ENCODE results near the gene AADACL4.
A peak's percentile ranks its signal among the peaks of the same experiment; 100 is the strongest.
"Not testable (repeated sequence)": the region's sequence is repeated elsewhere in the genome, so short reads cannot be mapped to it uniquely, and the experiment has no call there.

Gene AADACL4

DNA sequence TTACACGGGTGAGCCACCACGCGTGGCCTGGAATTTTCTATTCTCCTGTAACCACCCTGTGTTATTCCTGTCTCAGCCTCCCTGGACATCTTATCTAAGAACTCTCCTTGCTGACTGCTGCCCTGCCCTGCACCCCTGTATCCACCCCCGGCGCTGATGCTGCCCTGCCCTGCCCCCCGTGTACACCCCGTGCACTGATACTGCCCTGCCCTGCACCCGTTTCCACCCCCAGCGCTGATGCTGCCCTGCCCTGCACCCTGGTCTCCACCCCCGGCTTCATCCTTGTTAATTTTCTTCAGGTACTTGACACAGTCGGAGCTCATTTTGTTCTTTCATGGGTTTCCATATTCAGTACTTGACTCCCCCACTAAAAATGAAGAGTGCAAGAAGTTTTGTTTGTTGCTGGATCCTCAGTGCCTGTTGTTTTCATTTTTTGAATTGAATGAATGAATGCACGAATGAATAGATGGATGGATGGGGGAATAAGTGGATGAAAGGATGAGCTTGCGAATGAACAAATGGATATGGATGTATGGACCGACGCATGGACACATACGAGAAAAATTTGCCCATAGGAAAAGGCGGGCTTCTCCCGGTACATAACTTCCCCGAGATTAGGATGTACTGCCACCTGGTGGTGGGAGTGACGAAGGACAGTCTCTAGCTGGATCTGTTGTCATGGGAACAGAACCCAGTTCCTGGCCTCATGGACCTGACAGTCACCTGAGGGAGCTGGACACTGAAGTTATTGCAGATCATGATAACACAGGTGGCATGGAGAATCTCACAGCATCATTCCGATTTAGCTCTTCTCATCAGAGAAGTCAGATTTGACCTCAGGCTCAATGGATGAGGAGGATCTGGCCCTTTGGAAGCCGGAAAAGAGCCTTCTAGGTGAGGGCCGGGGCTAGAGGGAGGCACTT is 14.9 kb downstream of the AADACL4 start:
- peak; percentile 55 for DNase-seq (ENCODE audit: low read depth)

DNA sequence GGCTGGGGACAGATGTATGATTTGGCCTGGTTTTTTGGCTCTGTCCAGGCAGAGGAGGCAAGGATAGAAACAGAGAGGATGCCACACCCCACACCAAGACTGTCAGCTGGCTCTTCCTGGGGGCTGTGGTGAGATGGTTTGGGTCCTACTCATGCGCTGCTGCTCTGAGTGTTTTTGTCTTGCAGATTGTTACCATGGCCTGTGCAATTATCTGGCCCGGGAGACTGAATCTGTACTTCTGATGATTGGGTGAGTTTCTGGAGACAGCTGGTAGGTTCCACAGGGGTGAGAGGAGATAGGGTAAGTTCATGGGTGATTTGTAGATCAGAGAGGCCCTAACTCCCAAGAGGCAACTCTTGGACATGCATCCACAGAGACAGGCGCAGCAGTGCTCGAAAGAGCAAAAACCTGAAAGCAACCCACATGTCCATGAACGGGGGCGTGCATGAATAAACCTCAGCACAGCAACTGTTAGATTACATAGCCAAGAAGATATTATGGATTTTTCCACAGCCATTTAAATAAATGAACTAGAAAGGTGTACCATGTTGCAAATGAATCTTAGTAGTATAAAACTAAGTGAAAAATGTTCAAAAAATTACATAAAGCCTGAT is 17.8 kb downstream of the AADACL4 start:
- DNase-seq (ENCODE audit: low read depth), result no peak

- DNase-seq (ENCODE audit: low read depth), result no peak
Measured at GRCh38 chr1:12662556-12662955, 18.7 kb downstream of the AADACL4 start.

DNA sequence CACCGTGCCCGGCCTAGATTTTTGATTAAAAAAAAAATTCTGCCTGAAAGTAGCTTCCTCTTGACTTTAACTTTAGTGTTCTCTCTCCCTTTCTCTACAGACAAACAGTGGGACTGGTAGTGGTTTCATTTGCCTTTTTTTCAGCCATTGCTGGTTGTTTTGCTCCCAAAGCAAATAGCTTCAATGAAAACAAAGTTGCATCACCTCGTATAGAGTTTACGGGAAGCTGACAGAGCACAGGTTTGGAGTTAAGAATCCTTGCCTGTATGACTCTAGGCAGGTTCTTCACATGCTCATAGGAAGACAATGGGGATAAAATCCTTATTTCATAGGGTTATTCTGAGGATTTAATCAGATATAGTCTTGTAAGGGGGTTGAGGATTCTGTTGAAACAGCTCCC is 21.6 kb downstream of the AADACL4 start:
- DNase-seq (ENCODE audit: low read depth), result no peak

DNA sequence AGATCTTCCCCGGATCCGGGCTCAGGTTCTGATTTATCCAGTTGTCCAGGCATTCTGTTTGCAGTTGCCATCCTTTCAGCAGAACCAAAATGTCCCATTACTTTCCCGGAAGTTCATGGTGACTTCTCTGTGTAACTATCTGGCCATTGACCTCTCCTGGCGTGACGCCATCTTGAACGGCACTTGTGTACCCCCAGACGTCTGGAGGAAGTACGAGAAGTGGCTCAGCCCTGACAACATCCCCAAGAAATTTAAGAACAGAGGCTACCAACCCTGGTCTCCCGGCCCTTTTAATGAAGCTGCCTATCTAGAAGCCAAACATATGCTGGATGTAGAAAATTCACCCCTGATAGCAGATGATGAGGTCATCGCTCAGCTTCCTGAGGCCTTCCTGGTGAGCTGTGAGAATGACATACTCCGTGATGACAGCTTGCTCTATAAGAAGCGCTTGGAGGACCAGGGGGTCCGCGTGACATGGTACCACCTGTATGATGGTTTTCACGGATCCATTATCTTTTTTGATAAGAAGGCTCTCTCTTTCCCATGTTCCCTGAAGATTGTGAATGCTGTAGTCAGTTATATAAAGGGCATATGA is 22.4 kb downstream of the AADACL4 start:
- no peak for DNase-seq (ENCODE audit: low read depth)

GRCh38 chr1:12669529-12670068 is 25.7 kb downstream of the AADACL4 start:
- no peak for DNase-seq (ENCODE audit: low read depth)

DNA sequence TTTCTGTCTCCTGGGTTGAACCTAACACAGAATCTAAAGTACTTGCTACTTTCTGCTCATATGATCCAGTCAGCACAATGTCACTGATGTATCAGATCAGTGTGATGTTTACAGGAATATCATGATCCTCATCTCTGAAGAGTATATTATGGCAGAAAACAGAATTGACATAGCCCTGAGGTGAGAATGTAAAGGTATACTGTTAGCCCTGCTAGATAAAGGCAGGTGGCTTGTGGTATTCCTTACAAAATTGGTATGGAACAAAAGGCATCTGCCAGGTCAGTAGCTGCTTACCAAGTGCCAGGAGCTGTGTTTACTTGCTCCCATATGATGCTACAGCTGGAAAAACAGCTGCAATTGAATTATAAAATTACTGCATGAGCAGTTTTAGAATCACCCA is 30.5 kb downstream of the AADACL4 start:
- DNase-seq (ENCODE audit: low read depth), result no peak

GRCh38 chr1:12676122-12676521 is 32.2 kb downstream of the AADACL4 start:
- not testable (repeated sequence) for DNase-seq (ENCODE audit: low read depth)

DNA sequence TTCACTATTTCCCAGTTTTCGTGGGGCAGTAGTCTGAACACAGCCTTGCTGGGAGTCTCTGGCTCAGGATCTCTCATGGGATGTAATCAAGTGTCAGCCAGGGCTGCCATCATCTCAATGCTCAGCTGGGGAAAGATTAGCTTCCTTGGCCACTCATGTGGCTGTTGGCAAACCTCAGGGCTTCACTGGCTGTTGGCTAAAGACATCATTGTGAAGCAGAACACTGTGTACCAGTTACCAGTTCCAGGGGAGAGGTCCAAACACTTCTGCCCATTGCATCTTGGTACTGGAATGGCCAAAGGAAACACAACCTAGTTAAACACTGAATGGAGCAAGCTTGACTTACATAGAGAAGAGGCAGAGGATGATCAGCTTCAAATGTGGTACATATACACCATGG is 33.7 kb downstream of the AADACL4 start:
- no peak for DNase-seq (ENCODE audit: low read depth)

DNA sequence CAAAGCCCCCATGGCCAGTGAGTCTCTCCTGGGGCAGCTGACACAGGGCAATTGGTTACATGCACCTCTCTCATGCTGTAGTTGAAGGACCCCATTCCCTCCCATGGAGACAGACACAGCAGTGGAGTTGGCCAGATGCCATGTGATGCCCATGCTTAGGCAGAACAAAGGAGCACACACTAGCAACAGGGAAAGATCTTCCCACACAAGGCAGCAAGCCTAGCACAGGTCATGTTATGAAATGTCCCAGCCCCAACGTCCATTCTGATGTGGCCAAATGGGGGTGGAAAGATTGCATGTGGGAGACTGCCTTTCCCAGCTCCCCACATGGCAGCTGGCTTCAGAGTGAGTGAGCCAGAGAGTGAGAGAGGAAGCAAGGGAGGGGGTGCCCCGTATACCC is 34.5 kb downstream of the AADACL4 start:
- DNase-seq (ENCODE audit: low read depth), result no peak

DNA sequence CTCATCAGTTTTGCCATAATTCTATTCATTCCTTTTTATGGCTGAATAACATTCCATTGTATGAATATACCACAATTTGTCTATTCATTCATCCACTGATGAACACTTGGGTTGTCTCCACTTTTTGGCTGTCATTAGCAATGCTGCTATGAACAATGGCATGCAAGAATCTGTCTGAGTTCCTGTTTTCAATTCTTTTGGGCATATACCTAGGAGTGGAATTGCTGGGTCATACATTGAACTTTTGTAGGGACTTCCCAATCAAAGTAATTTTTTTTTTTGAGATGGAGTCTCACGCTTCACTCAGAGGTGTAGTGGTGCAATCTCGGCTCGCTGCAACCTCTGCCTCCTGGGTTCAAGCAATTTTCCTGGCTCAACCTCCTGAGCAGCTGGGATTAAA is 34.9 kb downstream of the AADACL4 start:
- DNase-seq (ENCODE audit: low read depth), result no peak

DNA sequence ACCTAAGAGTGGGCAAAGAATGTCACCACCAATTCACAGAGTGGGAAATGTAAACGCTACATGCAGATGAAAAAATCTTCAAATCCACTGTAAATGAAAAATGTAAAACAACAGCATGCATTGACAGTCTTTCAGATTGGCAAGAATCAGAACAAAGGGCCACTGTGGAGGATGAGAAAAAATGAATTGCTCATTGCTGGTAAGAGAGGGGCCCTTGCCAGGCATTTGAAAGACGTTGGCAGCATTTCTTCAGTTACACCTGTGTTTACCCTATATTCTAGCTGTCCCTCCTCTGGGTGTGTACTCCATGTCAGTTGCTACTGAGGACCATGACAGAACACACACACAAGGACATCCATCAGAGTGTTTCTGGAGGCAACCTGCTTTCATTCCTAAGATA is 46.3 kb downstream of the AADACL4 start:
- no peak for DNase-seq (ENCODE audit: low read depth)

DNA sequence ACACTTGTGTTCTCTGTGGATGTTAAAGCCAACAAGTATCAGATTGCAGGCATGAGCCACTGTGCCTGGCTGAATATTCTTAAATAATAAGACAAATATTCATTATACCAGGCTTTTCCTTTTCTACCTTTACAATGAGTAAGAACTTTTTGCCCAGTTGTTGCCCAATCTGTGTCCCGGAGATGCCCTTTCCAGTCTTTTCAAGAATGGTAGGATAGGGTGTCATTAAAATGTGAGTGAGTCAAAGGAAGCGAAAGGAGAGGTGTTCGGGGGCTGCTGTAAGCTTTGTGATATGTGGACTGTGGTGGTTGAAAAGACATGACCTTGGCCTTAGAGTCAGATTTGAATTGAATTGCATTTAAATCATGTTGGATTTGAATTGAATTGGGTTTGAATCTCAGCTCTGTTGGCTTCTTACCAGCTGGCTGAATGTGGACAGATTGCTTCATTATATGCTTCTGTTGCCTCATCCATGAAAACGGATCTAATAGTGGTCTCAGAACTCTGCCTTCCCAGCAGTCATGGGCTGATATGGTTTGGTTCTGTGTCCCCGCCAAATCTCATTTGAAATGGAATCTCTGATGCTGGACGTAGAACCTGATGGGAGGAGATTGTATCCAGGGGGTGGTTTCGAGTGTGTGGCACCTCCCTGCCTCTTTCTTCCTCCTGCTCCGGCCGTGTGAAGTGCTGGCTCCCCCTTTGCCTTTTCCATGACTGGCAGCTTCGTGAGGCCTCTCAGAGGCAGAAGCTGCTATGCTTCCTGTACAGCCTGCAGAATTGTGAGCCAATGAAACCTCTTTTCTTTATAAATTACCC is 49.3 kb downstream of the AADACL4 start:
- no peak for DNase-seq (ENCODE audit: low read depth)

GRCh38 chr1:12696658-12697057 is 52.8 kb downstream of the AADACL4 start:
- DNase-seq (ENCODE audit: low read depth), result no peak

DNA sequence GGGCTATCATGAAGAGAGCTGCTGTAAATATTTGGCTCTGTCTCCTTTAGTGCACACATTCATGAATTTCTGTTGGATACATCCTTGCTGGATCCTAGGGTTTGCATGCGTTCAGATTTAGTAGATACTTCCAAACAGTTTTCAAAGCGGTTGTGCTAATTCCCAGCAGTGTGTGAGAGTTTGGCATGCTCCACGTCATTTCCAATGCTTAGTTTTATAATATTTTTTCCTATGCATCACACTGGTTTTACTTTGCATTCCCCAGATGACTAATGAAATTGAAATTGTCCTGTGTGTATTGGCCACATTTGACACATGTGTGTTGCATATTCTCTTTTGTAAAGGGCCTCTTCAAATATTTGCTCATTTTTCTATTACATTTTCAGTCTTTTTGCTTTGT is 53.5 kb downstream of the AADACL4 start:
- no peak for DNase-seq (ENCODE audit: low read depth)

DNA sequence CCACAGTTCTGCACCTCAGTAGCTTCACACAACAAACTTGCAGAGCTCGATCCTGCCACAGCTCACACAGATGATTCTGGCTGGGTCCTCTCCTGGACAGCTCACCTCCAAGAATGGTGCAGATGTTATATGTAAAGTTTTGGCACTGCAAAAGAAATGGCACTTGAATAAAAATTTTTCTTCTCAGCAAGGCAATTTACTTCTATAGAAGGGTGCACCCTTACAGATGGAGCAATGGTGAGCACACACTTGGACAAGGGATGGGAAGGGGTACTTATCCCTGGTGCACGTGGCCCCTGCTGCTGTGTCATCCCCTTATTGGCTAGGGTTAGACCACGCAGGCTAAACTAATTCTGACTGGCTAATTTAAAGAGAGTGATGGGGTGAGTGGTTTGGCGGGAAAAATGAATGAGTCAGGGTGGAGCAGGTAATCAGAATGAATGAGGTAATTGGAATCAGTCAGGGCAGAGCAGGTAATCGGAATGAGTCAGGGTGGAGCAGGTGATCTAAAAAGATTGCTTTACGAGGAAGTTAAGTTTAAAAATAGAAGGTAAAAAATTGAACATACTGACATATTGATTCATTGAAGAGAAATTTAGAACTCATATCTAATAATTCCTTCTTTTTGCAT is 60.1 kb downstream of the AADACL4 start:
- no peak for DNase-seq (ENCODE audit: low read depth)

- no peak for DNase-seq (ENCODE audit: low read depth)
Measured at GRCh38 chr1:12706061-12706460, 62.2 kb downstream of the AADACL4 start.

- DNase-seq (ENCODE audit: low read depth), result no peak
Measured at GRCh38 chr1:12708396-12709090, 64.7 kb downstream of the AADACL4 start.

- DNase-seq (ENCODE audit: low read depth), result no peak
Measured at GRCh38 chr1:12709091-12709491, 65.2 kb downstream of the AADACL4 start.

DNA sequence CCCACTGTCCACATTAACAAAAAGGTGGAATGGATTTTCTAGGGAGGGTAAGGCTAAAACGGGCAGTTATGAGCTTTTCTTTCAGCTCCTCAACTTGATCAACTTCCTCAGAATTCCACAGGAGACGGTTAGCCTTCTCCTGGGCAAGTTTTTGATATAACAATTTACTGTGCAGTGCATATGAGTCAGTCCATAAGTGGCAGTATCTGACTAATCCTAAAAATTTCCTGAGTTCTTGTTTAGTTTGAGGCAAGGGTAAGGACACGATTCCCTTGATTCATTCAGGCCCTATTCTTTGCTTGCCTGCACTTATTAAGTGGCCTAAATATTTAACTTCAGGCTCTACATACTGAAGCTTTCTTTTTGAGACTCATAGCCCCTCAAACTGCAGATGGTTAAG is 65.8 kb downstream of the AADACL4 start:
- no peak for DNase-seq (ENCODE audit: low read depth)

DNA sequence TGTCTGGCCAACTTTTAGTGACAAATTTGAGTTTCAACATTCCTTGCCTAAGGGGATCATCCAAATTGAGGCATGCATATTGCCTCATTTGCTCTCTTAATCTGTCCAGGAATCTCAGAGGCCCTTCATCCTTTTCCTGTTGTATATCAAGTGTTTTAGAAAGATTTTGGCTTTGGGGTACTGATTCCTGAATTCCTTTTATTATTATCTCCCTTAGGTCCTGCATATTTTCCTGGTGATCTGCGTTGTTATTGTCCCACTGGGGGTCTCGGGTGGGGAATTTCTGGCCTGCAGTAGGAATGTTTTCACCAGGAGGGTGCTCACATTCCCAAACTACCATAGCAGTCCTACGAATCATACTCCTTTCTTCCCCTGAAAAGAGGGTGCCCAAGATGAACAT is 67.7 kb downstream of the AADACL4 start:
- DNase-seq (ENCODE audit: low read depth), result no peak
